Mesendoderm (in vitro differentiated cells): ENCODE measurements around the gene LAG3.

ENCODE experiments used
- DNase-seq: peaks from one replicate; pipeline ENCODE4 v3.0.0; 2013
- H2AK5ac ChIP-seq: 2 replicates; pipeline ENCODE4 v1.6.1; 2013; ENCODE audit warnings: low read length, inconsistent platforms
- H2BK120ac ChIP-seq: 2 replicates; pipeline ENCODE4 v1.6.1; 2013; ENCODE audit warnings: low read depth, mild to moderate bottlenecking, low read length, moderate library complexity, mixed read lengths
- H2BK15ac ChIP-seq: replicated peaks from 2 replicates; pipeline ENCODE4 v1.6.1; 2013; ENCODE audit warnings: low read depth, mild to moderate bottlenecking, moderate library complexity
- H2BK5ac ChIP-seq: 2 replicates; pipeline ENCODE4 v1.6.1; 2013; ENCODE audit warnings: low read length, inconsistent platforms
- H3K18ac ChIP-seq: 2 replicates; pipeline ENCODE4 v1.6.1; 2013; ENCODE audit warnings: mild to moderate bottlenecking, low read length, mixed read lengths
- H3K23ac ChIP-seq: one replicate; pipeline ENCODE4 v1.6.1; 2013; ENCODE audit warnings: low read length
- H3K27ac ChIP-seq: 2 replicates; pipeline ENCODE4 v1.5.1; 2013; ENCODE audit warnings: low read depth, mild to moderate bottlenecking, inconsistent platforms, low read length, moderate library complexity
- H3K27me3 ChIP-seq: 2 replicates; pipeline ENCODE4 v1.6.1; 2013; ENCODE audit warnings: low read length, control low read depth, mild to moderate bottlenecking, inconsistent platforms; ENCODE audit not compliant: insufficient read depth, poor library complexity
- H3K36me3 ChIP-seq: 2 replicates; pipeline ENCODE4 v1.6.1; 2013; ENCODE audit warnings: low read length, inconsistent platforms; ENCODE audit not compliant: control insufficient read depth, insufficient read depth
- H3K4ac ChIP-seq: one replicate; pipeline ENCODE4 v1.6.1; 2013; ENCODE audit warnings: low read depth, mild to moderate bottlenecking, low read length, moderate library complexity
- H3K4me1 ChIP-seq: 2 replicates; pipeline ENCODE4 v1.6.1; 2013; ENCODE audit warnings: low read depth, low read length, inconsistent platforms; ENCODE audit not compliant: control insufficient read depth
- H3K4me2 ChIP-seq: 2 replicates; pipeline ENCODE4 v1.6.1; 2013; ENCODE audit warnings: low read length
- H3K4me3 ChIP-seq: 2 replicates; pipeline ENCODE4 v1.5.1; 2013; ENCODE audit warnings: mild to moderate bottlenecking, low read length
- H3K56ac ChIP-seq: one replicate; pipeline ENCODE4 v1.6.1; 2013; ENCODE audit warnings: low read length
- H3K79me1 ChIP-seq: 2 replicates; pipeline ENCODE4 v1.6.1; 2013; ENCODE audit warnings: low read length, inconsistent platforms
- H3K79me2 ChIP-seq: 2 replicates; pipeline ENCODE4 v1.6.1; 2013; ENCODE audit warnings: mild to moderate bottlenecking, low read length; ENCODE audit not compliant: control insufficient read depth, insufficient read depth
- H3K9ac ChIP-seq: 2 replicates; pipeline ENCODE4 v1.6.1; 2013; ENCODE audit warnings: low read length, inconsistent platforms
- H4K5ac ChIP-seq: one replicate; pipeline ENCODE4 v1.6.1; 2013; ENCODE audit warnings: low read length
- H4K8ac ChIP-seq: one replicate; pipeline ENCODE4 v1.6.1; 2013; ENCODE audit warnings: low read depth, mild to moderate bottlenecking, control low read depth, low read length, moderate library complexity
- WGBS: extraction: QIAGEN DNeasy Blood & Tissue Kit; methylation state at CpG from one replicate; pipeline ENCODE4 v1.1.7; 2013; ENCODE audit warnings: low lambda C conversion rate, missing lambda C conversion rate; ENCODE audit not compliant: insufficient coverage; ENCODE audit errors: extremely low coverage; 5-methylcytosine and 5-hydroxymethylcytosine counted together

The LAG3 gene

DNA sequence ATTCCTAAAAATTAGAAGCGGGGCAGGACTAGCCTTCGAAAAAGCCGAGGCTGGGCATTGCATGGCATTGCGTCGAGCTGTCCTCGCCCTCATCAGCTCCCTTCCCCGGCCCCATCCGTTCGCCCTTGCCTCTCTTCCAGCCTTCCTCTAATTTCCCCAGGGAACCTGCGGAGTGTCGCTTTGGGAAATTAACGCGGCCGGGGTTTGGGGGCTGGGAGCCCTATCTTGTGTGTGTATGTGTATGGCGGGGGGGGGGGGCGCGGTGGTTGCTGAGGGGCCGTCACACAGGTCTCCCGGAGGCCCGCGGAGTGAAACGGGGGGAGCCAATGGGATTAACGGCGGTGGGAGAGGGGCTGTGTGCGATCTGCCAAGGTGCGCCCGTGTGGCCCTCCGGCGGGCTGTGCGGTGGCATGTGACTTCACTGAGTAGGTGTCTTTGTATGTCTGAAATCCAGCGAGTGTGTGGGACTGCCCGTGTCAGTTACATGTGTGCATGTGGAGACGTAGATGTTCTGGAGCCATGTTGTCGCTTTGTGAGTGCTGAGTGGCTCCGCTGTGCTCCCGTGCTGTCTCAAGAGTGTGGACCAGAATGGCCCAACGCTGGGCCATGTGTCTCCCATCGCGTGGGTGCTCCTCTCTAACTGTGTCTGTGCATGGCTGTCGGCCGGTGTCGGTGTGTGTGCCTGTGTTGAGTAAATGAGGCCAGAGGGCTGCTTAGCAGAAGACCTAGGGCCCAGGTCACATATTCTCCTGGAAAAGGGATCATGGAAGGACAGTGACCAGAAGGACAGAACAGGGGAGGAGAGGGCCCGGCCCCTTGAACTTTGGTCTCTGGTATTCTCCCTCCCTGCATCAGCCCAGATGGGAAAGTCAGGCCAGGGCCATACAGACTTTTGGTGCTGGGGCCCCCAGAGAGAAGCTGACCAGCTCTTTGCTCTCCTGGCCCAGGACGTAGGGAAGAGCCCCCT lies 4.7 kb upstream of the LAG3 start:
- Histone ChIP-seq H2BK15ac (no peak overlapping the region), H4K8ac (no peak overlapping the region), H3K36me3 (peaks cover 5% of the 10 kb centered on the region), H4K5ac (no peak overlapping the region), H3K23ac (peak overlapping the region; percentile 100), H3K4ac (no peak overlapping the region), H2AK5ac (peak overlapping the region; percentile 98), H3K79me2 (peaks cover 19% of the 10 kb centered on the region), H2BK120ac (no peak overlapping the region), H2BK5ac (peak overlapping the region; percentile 65), H3K27me3 (no peaks in the 10 kb centered on the region), H3K56ac (peak overlapping the region; percentile 99), H3K4me3 (peak overlapping the region; percentile 97), H3K4me1 (peaks cover 21% of the 10 kb centered on the region), H3K9ac (peak overlapping the region; percentile 99), H3K79me1 (peaks cover 11% of the 10 kb centered on the region), H3K18ac (peak overlapping the region; percentile 98), H3K27ac (peak overlapping the region; percentile 90), H3K4me2 (peak overlapping the region; percentile 99)
- no CpG with 5 or more reads among the region's 44 CpGs for WGBS
- no peak for DNase-seq

DNA sequence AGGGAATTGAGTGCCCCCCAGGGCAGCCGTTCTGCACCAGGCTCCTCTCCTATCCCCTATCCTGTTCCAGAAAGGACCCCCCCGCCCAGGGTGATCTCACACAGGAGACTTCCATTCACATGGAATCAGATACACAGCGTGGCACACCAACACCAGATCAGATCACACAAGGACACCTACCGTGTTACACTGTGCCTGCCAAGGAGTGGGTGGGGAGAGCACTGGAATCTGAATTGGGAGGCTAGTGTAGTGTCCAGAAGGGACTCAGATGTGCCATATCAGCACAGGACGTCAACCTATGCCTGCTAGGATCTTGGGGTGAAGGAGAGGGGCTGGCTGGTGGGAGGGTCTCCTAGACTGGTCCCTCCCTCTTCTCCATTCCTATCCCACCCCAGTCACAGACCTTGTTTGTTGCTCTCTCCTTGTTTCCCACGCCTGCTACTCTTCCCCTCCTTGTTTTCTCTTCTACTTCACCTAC lies 3.8 kb upstream of the LAG3 start:
- DNase-seq, result no peak
- Histone ChIP-seq H3K4me3 (peak overlapping the region; percentile 97), H3K9ac (peak overlapping the region; percentile 99), H3K4me1 (peaks cover 17% of the 10 kb centered on the region), H4K5ac (no peak overlapping the region), H3K18ac (no peak overlapping the region), H3K79me2 (peaks cover 19% of the 10 kb centered on the region), H2BK15ac (no peak overlapping the region), H4K8ac (no peak overlapping the region), H3K79me1 (peaks cover 11% of the 10 kb centered on the region), H3K4ac (no peak overlapping the region), H2AK5ac (peak overlapping the region; percentile 79), H2BK5ac (no peak overlapping the region), H3K27ac (peak overlapping the region; percentile 15), H3K36me3 (peaks cover 5% of the 10 kb centered on the region), H3K4me2 (peak overlapping the region; percentile 99), H3K27me3 (peaks cover 4% of the 10 kb centered on the region), H2BK120ac (no peak overlapping the region), H3K56ac (peak overlapping the region; percentile 99), H3K23ac (no peak overlapping the region)
- WGBS, result no CpG with 5 or more reads among the region's 6 CpGs

GRCh38 chr12:6768990-6769389 lies 3.3 kb upstream of the LAG3 start:
- peak; percentile 82 for DNase-seq
- Histone ChIP-seq H3K36me3 (peaks cover 5% of the 10 kb centered on the region), H3K9ac (peak overlapping the region; percentile 99), H3K79me1 (peaks cover 11% of the 10 kb centered on the region), H2BK120ac (no peak overlapping the region), H2BK5ac (no peak overlapping the region), H3K79me2 (peaks cover 19% of the 10 kb centered on the region), H4K5ac (no peak overlapping the region), H3K27ac (peak overlapping the region; percentile 10), H3K4ac (no peak overlapping the region), H3K23ac (no peak overlapping the region), H4K8ac (no peak overlapping the region), H3K27me3 (peaks cover 4% of the 10 kb centered on the region), H3K4me3 (no peak overlapping the region), H2BK15ac (no peak overlapping the region), H3K4me1 (peaks cover 13% of the 10 kb centered on the region), H3K56ac (peak overlapping the region; percentile 99), H2AK5ac (no peak overlapping the region), H3K18ac (no peak overlapping the region), H3K4me2 (peak overlapping the region; percentile 99)
- no CpG with 5 or more reads among the region's 6 CpGs for WGBS

- no peak for DNase-seq
- no CpG with 5 or more reads among the region's 4 CpGs for WGBS
- Histone ChIP-seq H3K56ac (peak overlapping the region; percentile 54), H3K27ac (no peak overlapping the region), H3K4me2 (no peak overlapping the region), H3K27me3 (peaks cover 4% of the 10 kb centered on the region), H3K79me2 (peaks cover 19% of the 10 kb centered on the region), H3K36me3 (peaks cover 5% of the 10 kb centered on the region), H2BK5ac (no peak overlapping the region), H4K5ac (no peak overlapping the region), H3K79me1 (peaks cover 11% of the 10 kb centered on the region), H3K9ac (peak overlapping the region; percentile 13), H4K8ac (no peak overlapping the region), H3K4me3 (no peak overlapping the region), H3K4ac (no peak overlapping the region), H3K4me1 (peaks cover 13% of the 10 kb centered on the region), H2BK15ac (no peak overlapping the region), H3K18ac (no peak overlapping the region), H2BK120ac (no peak overlapping the region), H3K23ac (no peak overlapping the region), H2AK5ac (no peak overlapping the region)
Observed at GRCh38 chr12:6769666-6770065, 2.7 kb upstream of the LAG3 start.

DNA sequence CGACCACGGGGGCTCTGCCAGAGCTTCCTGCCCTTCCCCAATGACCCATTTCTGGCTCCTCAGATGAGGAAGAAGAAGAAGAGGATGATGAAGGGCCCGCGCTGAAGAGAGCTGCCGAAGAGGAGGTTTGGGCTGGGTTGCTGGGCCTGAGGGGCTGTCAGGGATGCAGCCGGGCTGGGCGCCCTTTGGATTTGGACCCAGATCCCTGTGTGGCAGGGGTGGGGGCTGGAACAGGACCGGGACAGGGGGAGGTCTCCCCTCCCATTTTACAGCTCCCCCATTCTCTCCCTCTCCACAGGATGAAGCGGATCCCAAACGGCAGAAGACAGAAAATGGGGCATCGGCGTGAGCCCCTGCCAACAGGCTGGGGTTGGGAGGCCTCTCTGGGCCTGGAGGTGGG lies 2.2 kb upstream of the LAG3 start:
- Histone ChIP-seq H3K36me3 (peaks cover 5% of the 10 kb centered on the region), H3K79me1 (peaks cover 11% of the 10 kb centered on the region), H3K4me3 (no peak overlapping the region), H2AK5ac (no peak overlapping the region), H3K4me1 (peaks cover 11% of the 10 kb centered on the region), H2BK5ac (no peak overlapping the region), H2BK15ac (no peak overlapping the region), H3K9ac (no peak overlapping the region), H3K27me3 (peaks cover 4% of the 10 kb centered on the region), H3K18ac (no peak overlapping the region), H4K8ac (no peak overlapping the region), H4K5ac (no peak overlapping the region), H3K4me2 (no peak overlapping the region), H3K79me2 (peaks cover 19% of the 10 kb centered on the region), H3K27ac (no peak overlapping the region), H2BK120ac (no peak overlapping the region), H3K4ac (no peak overlapping the region), H3K23ac (no peak overlapping the region), H3K56ac (no peak overlapping the region)
- DNase-seq, result no peak
- WGBS, result no CpG with 5 or more reads among the region's 12 CpGs
